Measurements from ENCODE around the gene HDGFL1. TPM values are rescaled to one million over a fixed set of nuclear protein-coding genes. Genes with fewer than 3 reads are reported as not detected.

HDGFL1 gene
- not detected in 2 replicates for total RNA-seq
- long read RNA-seq: 0 reads

DNA sequence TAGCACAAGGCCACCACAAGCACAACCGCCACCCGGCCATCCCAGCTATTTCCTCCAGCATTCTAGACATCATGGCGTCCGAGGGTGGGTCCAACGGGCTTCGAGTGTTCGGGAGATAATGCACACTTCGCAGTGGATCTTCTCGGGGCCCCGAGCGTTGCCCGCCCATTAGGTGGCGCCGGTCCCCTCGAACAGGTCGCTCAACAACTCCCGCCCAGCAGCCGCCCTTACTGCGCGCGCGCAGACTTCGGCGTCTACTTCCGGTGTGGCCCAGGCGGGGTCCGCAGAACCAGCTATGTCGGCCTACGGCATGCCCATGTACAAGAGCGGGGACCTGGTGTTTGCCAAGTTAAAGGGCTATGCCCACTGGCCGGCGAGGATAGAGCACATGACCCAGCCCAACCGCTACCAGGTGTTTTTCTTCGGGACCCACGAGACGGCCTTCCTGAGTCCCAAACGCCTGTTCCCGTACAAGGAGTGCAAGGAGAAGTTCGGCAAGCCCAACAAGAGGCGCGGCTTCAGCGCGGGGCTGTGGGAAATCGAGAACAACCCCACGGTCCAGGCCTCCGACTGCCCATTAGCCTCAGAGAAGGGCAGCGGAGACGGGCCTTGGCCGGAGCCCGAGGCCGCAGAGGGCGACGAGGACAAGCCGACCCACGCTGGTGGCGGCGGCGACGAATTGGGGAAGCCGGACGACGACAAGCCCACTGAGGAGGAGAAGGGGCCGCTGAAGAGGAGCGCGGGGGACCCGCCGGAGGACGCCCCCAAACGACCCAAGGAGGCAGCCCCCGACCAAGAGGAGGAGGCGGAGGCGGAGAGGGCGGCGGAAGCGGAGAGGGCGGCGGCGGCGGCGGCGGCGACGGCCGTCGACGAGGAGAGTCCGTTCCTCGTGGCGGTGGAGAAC is at the start of gene HDGFL1:
Gene HDGFL1 (plus strand): TSS at position 286 of the 904 bp plus-strand sequence. CDS start 10 bp downstream, at position 296.
- peaks cover 3% of the 10 kb centered on the region for H3K9me3 Mint-ChIP-seq (ENCODE audit: unreplicated experiment)
- DNase-seq (ENCODE audit: extremely low spot score, unreplicated experiment): no peak
- H3K4me3 Mint-ChIP-seq (ENCODE audit: unreplicated experiment): no peak within 1 kb of the TSS
- H3K4me1 Mint-ChIP-seq (ENCODE audit: unreplicated experiment): peaks cover under 1% of the 10 kb centered on the region
- TF ChIP-seq, protein P1, sequence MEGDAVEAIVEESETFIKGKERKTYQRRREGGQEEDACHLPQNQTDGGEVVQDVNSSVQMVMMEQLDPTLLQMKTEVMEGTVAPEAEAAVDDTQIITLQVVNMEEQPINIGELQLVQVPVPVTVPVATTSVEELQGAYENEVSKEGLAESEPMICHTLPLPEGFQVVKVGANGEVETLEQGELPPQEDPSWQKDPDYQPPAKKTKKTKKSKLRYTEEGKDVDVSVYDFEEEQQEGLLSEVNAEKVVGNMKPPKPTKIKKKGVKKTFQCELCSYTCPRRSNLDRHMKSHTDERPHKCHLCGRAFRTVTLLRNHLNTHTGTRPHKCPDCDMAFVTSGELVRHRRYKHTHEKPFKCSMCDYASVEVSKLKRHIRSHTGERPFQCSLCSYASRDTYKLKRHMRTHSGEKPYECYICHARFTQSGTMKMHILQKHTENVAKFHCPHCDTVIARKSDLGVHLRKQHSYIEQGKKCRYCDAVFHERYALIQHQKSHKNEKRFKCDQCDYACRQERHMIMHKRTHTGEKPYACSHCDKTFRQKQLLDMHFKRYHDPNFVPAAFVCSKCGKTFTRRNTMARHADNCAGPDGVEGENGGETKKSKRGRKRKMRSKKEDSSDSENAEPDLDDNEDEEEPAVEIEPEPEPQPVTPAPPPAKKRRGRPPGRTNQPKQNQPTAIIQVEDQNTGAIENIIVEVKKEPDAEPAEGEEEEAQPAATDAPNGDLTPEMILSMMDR (IDR thresholded peaks at IDR 0.05): no peak
- no peaks in the 10 kb centered on the region for H3K27me3 Mint-ChIP-seq (ENCODE audit: unreplicated experiment)
- peaks cover 3% of the 10 kb centered on the region for H3K36me3 Mint-ChIP-seq (ENCODE audit: unreplicated experiment)
- no peak within 1 kb of the TSS for H3K27ac Mint-ChIP-seq (ENCODE audit: unreplicated experiment)

DNA sequence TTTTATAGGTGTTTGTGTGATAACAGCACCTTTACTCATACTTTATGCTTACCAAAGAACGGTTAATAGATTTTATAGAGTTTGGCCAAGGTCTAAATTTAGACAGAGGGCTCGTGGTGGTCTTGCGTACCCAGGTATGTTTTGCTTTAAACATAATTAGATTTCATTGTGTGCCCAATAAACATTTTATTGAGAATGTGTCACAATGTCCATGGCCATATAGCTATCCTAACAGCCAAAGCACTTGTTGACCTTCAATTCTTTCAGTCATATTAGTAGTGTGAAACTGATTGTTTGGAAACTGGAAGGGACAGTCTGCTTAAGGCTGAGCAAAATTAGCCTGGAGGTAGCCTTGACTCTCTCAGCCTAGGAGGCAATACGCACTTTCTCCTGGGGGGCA is 48.3 kb upstream of the HDGFL1 start:
- no peaks in the 10 kb centered on the region for H3K27me3 Mint-ChIP-seq (ENCODE audit: unreplicated experiment)
- no peak overlapping the region for H3K27ac Mint-ChIP-seq (ENCODE audit: unreplicated experiment)
- H3K4me1 Mint-ChIP-seq (ENCODE audit: unreplicated experiment): peaks cover 9% of the 10 kb centered on the region
- H3K4me3 Mint-ChIP-seq (ENCODE audit: unreplicated experiment): no peak overlapping the region
- TF ChIP-seq, protein P1 (IDR thresholded peaks at IDR 0.05): no peak
- peaks cover 3% of the 10 kb centered on the region for H3K9me3 Mint-ChIP-seq (ENCODE audit: unreplicated experiment)
- no peak for DNase-seq (ENCODE audit: extremely low spot score, unreplicated experiment)
- no peaks in the 10 kb centered on the region for H3K36me3 Mint-ChIP-seq (ENCODE audit: unreplicated experiment)

DNA sequence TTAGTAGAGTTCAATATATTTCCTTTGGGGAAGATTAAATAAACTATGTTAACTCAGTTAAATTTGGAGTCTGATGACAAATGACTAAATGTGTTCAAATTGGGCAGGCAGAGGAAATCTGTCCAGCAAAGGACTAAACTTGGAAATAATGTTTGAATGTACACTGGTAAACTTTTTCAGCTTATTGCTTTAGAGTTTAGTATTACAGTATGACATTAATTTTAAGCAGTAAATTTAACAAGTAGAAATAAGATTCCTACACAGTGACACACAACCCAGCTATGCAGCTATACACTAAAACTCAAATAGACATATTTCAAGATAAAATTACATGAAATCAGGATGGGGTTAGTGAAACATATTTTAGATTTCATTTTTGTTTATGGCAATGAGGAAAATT is 42.6 kb upstream of the HDGFL1 start:
- H3K4me1 Mint-ChIP-seq (ENCODE audit: unreplicated experiment): peaks cover 36% of the 10 kb centered on the region
- H3K27ac Mint-ChIP-seq (ENCODE audit: unreplicated experiment): peak overlapping the region; percentile 65
- H3K9me3 Mint-ChIP-seq (ENCODE audit: unreplicated experiment): peaks cover 3% of the 10 kb centered on the region
- no peak for DNase-seq (ENCODE audit: extremely low spot score, unreplicated experiment)
- H3K27me3 Mint-ChIP-seq (ENCODE audit: unreplicated experiment): no peaks in the 10 kb centered on the region
- no peak overlapping the region for H3K4me3 Mint-ChIP-seq (ENCODE audit: unreplicated experiment)
- no peaks in the 10 kb centered on the region for H3K36me3 Mint-ChIP-seq (ENCODE audit: unreplicated experiment)
- TF ChIP-seq, protein P1 (IDR thresholded peaks at IDR 0.05): no peak

DNA sequence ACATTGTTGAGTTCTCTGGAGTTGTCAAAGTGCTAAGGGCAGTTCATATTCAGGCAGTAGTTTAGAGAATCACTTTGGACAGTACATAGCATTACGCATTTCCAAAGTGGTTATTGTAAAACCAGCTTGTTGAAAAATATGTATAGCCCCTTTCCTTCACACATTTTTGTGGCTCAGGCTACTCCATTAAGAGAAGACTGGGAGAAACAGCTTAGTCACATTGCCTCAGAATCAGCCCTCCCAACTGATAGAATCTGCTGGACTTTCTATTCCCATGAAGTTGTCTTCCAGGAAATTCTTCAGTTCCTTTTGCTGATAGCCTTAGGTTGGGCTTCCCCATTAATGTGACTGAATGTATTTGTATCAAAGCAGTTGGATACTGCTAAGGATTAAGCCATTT is 39.5 kb upstream of the HDGFL1 start:
- no peaks in the 10 kb centered on the region for H3K36me3 Mint-ChIP-seq (ENCODE audit: unreplicated experiment)
- no peak overlapping the region for H3K27ac Mint-ChIP-seq (ENCODE audit: unreplicated experiment)
- TF ChIP-seq, protein P1 (IDR thresholded peaks at IDR 0.05): no peak
- DNase-seq (ENCODE audit: extremely low spot score, unreplicated experiment): no peak
- H3K4me3 Mint-ChIP-seq (ENCODE audit: unreplicated experiment): no peak overlapping the region
- H3K9me3 Mint-ChIP-seq (ENCODE audit: unreplicated experiment): peaks cover 5% of the 10 kb centered on the region
- H3K4me1 Mint-ChIP-seq (ENCODE audit: unreplicated experiment): peaks cover 36% of the 10 kb centered on the region
- no peaks in the 10 kb centered on the region for H3K27me3 Mint-ChIP-seq (ENCODE audit: unreplicated experiment)

DNA sequence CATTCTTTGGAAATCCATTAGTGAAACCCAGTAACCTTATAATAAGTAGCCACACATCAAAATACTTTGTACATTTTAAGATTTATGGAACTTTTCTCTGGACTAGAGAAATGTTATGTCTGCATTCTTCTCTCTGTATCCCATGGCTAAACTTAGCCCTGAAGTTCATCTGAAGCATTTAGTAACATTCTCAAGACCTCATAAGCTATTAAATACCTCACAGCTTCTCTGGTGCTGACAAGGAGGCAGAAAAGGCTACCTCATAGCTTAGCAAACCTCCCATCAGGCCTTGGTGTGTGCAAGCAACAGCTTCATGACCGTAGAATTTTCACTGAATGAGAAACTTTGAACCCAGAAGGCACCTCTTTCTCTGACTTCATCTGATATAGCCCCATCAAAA is 38.9 kb upstream of the HDGFL1 start:
- H3K9me3 Mint-ChIP-seq (ENCODE audit: unreplicated experiment): peaks cover 5% of the 10 kb centered on the region
- no peak for DNase-seq (ENCODE audit: extremely low spot score, unreplicated experiment)
- H3K36me3 Mint-ChIP-seq (ENCODE audit: unreplicated experiment): no peaks in the 10 kb centered on the region
- H3K27ac Mint-ChIP-seq (ENCODE audit: unreplicated experiment): no peak overlapping the region
- no peak overlapping the region for H3K4me3 Mint-ChIP-seq (ENCODE audit: unreplicated experiment)
- no peaks in the 10 kb centered on the region for H3K27me3 Mint-ChIP-seq (ENCODE audit: unreplicated experiment)
- TF ChIP-seq, protein P1 (IDR thresholded peaks at IDR 0.05): no peak
- peaks cover 32% of the 10 kb centered on the region for H3K4me1 Mint-ChIP-seq (ENCODE audit: unreplicated experiment)

Data from osteocyte (in vitro differentiated cells).